ENCODE data around the gene SPEN.
A peak's percentile ranks its signal among the peaks of the same experiment; 100 is the strongest.

SPEN gene

GRCh38 chr1:15870421-15870820 lies 22.9 kb downstream of the SPEN start:
- no peak for DNase-seq (ENCODE audit: low read depth, low spot score)
- TF ChIP-seq CTCF (IDR thresholded peaks at IDR 0.05; ENCODE audit: low read depth, low read length), result no peak
- H3K4me3 ChIP-seq (ENCODE audit: low read depth, low read length), result no peak overlapping the region
- in situ Hi-C loops (cut with HindIII; ENCODE audit: low sequenced_read_pairs), result no loop called here

GRCh38 chr1:15874471-15874870 lies 27.0 kb downstream of the SPEN start:
- in situ Hi-C loops (cut with HindIII; ENCODE audit: low sequenced_read_pairs), result no loop called here
- no peak for DNase-seq (ENCODE audit: low read depth, low spot score)
- no peak for TF ChIP-seq CTCF (IDR thresholded peaks at IDR 0.05; ENCODE audit: low read depth, low read length)
- H3K4me3 ChIP-seq (ENCODE audit: low read depth, low read length), result no peak overlapping the region

- H3K4me3 ChIP-seq (ENCODE audit: low read depth, low read length), result no peak overlapping the region
- in situ Hi-C loops (cut with HindIII; ENCODE audit: low sequenced_read_pairs), result no loop called here
- DNase-seq (ENCODE audit: low read depth, low spot score), result no peak
These were observed 29.0 kb downstream of the SPEN start for GRCh38 chr1:15876357-15877055.

GRCh38 chr1:15881961-15882360 lies 34.5 kb downstream of the SPEN start:
- no peak for TF ChIP-seq CTCF (IDR thresholded peaks at IDR 0.05; ENCODE audit: low read depth, low read length)
- DNase-seq (ENCODE audit: low read depth, low spot score), result no peak
- in situ Hi-C loops (cut with HindIII; ENCODE audit: low sequenced_read_pairs), result no loop called here
- H3K4me3 ChIP-seq (ENCODE audit: low read depth, low read length), result no peak overlapping the region

More at GRCh38 chr1:15876357-15877055, 29.0 kb downstream of the SPEN start:
- TF ChIP-seq CTCF (IDR thresholded peaks at IDR 0.05; ENCODE audit: low read depth, low read length), result peak; percentile 10

- in situ Hi-C loops (cut with HindIII; ENCODE audit: low sequenced_read_pairs), result no loop called here
- no peak for TF ChIP-seq CTCF (IDR thresholded peaks at IDR 0.05; ENCODE audit: low read depth, low read length)
- no peak for DNase-seq (ENCODE audit: low read depth, low spot score)
- no peak overlapping the region for H3K4me3 ChIP-seq (ENCODE audit: low read depth, low read length)
These were observed 35.2 kb downstream of the SPEN start for GRCh38 chr1:15882665-15883064.

- no peak overlapping the region for H3K4me3 ChIP-seq (ENCODE audit: low read depth, low read length)
- in situ Hi-C loops (cut with HindIII; ENCODE audit: low sequenced_read_pairs), result no loop called here
- TF ChIP-seq CTCF (IDR thresholded peaks at IDR 0.05; ENCODE audit: low read depth, low read length), result no peak
- DNase-seq (ENCODE audit: low read depth, low spot score), result no peak
These were observed 35.8 kb downstream of the SPEN start for GRCh38 chr1:15883326-15883725.

Data from astrocyte of the spinal cord (primary cell).